Pancreas (tissue), 10 donors: Measurements from ENCODE around the gene AUP1. TPM values are rescaled to one million over a fixed set of nuclear protein-coding genes. Genes with fewer than 3 reads are reported as not detected.

ENCODE experiments used
- ATAC-seq, 4 donors: fragments of 200-7000 bp; cut with Tn5 transposase; one replicate each; pipeline versions ENCODE4 v1.8.0 to v1.9.1; 2020; ENCODE audit warnings: mild to moderate bottlenecking in 4 of 4, moderate library complexity in 4 of 4
- DNase-seq, 6 donors: peaks; one replicate each; pipeline ENCODE4 v3.0.0-alpha.2; 2020
- FAIRE-seq: peaks from 2 replicates; lab custom pipeline; 2012; peaks lifted over from hg19 to GRCh38; lab: Jason Lieb, UNC
- H3K27ac ChIP-seq, 4 donors: fragments of 200-600 bp; sonication (generic); 1 replicate in 3 of 4; 2 replicates in 1 of 4; pipeline versions ENCODE4 v1.5.0 to v1.8.0; 2020
- H3K27me3 ChIP-seq, 4 donors: fragments of 200-600 bp; one replicate each; pipeline ENCODE4 v1.8.0; 2021
- H3K36me3 ChIP-seq, 3 donors: fragments of 200-600 bp; sonication (generic) in 1 of 3; one replicate each; pipeline versions ENCODE4 v1.5.0 to v1.8.0; 2020 to 2021
- H3K4me1 ChIP-seq, 3 donors: fragments of 200-600 bp; one replicate each; pipeline ENCODE4 v1.8.0; 2021
- H3K4me3 ChIP-seq, 4 donors: fragments of 200-600 bp; sonication (generic) in 2 of 4; one replicate each; pipeline versions ENCODE4 v1.5.0 to v1.8.0; 2020 to 2021
- H3K9me3 ChIP-seq, 4 donors: fragments of 200-600 bp; one replicate each; pipeline ENCODE4 v1.8.0; 2021
- WGBS, 2 donors: extraction: QIAGEN DNeasy Blood & Tissue Kit; methylation state at CpG; one replicate each; pipeline ENCODE4 v1.1.7; 2013; 5-methylcytosine and 5-hydroxymethylcytosine counted together
- intact Hi-C, 3 donors: fragments of 100-400 bp; cut with DNase I; formaldehyde crosslinking; loops; one replicate each; pipeline versions ENCODE4 v1.11.1 to v1.14.2; 2022
- polyA plus RNA-seq, 2 donors: library from polyadenylated mRNA; stranded (reverse); fragments of 200-250 nt; gene quantifications; one replicate each; pipeline ENCODE4 v1.2.3, GENCODE V29; 2013
- total RNA-seq, 6 donors: library from RNA; stranded (reverse); fragmentation: NEBNext Ultra II Directional in 4 of 6; extraction: Animal tissue kit (Norgen Biotek cat#: 25700) in 4 of 6; gene quantifications; one replicate each; pipeline versions ENCODE4 v1.2.1 to v1.2.4, GENCODE V29; 2021 to 2023
- TF ChIP-seq, protein P1 (sequence below), 4 donors: fragments of 200-600 bp; sonication (generic) in 3 of 4; IDR thresholded peaks; one replicate each; pipeline versions ENCODE4 v1.5.0 to v1.8.0; 2021; ENCODE audit warnings: antibody characterized with exemption in 4 of 4
- donor health status: healthy with polysubstance abuse.
- donor health status: DM: no; HTN: no; CAD: no; lungs with moderate emphysema.
- donor health status: DM: no; HTN: no; CAD: no.
- donor health status: control.
- donor health status: control.
- donor health status: Bipolar disorder and iron deficiency.
- donor health status: DM: yes; HTN: yes; CAD: no.
- donor health status: DM: no; HTN: no; CAD: no.
- donor health status: DM: no; HTN: no; CAD: no.
- donor health status: DM: yes; HTN: yes; CAD: no.

Gene AUP1
- total and polyA plus RNA-seq, 8 donors: 62.1 to 258 (median 71.8) TPM

GRCh38 chr2:74512744-74513604 lies 16.5 kb downstream of the AUP1 start:
- peak in 1 of 6 donors; percentile 43 for DNase-seq
- ATAC-seq: no peak
- 10 to 12% methylated on average over 35 to 36 of the region's 36 CpGs for WGBS, 2 donors

GRCh38 chr2:74511104-74511989 lies 18.2 kb downstream of the AUP1 start:
- ATAC-seq: no peak
- intact Hi-C loops: no loop called here
- Histone ChIP-seq H3K4me3 (no peak overlapping the region), H3K27ac (no peak overlapping the region), H3K36me3 (no peaks in the 10 kb centered on the region), H3K27me3 (peaks cover 0 to 44% (median 11%) of the 10 kb centered on the region in 4 donors), H3K9me3 (no peaks in the 10 kb centered on the region), H3K4me1 (peaks cover 0 to 14% (median 9%) of the 10 kb centered on the region in 3 donors)
- FAIRE-seq: no peak
- 33 to 42% methylated on average over 11 of the region's 11 CpGs for WGBS, 2 donors
- no peak for DNase-seq
- TF ChIP-seq, protein P1, sequence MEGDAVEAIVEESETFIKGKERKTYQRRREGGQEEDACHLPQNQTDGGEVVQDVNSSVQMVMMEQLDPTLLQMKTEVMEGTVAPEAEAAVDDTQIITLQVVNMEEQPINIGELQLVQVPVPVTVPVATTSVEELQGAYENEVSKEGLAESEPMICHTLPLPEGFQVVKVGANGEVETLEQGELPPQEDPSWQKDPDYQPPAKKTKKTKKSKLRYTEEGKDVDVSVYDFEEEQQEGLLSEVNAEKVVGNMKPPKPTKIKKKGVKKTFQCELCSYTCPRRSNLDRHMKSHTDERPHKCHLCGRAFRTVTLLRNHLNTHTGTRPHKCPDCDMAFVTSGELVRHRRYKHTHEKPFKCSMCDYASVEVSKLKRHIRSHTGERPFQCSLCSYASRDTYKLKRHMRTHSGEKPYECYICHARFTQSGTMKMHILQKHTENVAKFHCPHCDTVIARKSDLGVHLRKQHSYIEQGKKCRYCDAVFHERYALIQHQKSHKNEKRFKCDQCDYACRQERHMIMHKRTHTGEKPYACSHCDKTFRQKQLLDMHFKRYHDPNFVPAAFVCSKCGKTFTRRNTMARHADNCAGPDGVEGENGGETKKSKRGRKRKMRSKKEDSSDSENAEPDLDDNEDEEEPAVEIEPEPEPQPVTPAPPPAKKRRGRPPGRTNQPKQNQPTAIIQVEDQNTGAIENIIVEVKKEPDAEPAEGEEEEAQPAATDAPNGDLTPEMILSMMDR (IDR thresholded peaks at IDR 0.05): no peak

More at GRCh38 chr2:74512744-74513604, 16.5 kb downstream of the AUP1 start:
- Histone ChIP-seq H3K4me1 (peaks cover 0 to 9% (median 4%) of the 10 kb centered on the region in 3 donors), H3K27ac (no peak overlapping the region), H3K27me3 (peaks cover 0 to 58% (median 11%) of the 10 kb centered on the region in 4 donors), H3K4me3 (no peak overlapping the region), H3K9me3 (no peaks in the 10 kb centered on the region), H3K36me3 (no peaks in the 10 kb centered on the region)
- no peak for FAIRE-seq
- TF ChIP-seq, protein P1 (IDR thresholded peaks at IDR 0.05): no peak
- intact Hi-C loops: no loop called here

GRCh38 chr2:74510272-74510671 lies 19.2 kb downstream of the AUP1 start:
- TF ChIP-seq, protein P1 (IDR thresholded peaks at IDR 0.05): no peak
- ATAC-seq (no peak), FAIRE-seq (no peak), DNase-seq (no peak)
- peaks cover 6 to 20% (median 11%) of the 10 kb centered on the region in 3 donors for H3K4me1 ChIP-seq
- H3K36me3 ChIP-seq: no peaks in the 10 kb centered on the region
- 77 to 87% methylated on average over 4 of the region's 4 CpGs for WGBS, 2 donors
- peaks cover 0 to 33% (median 7%) of the 10 kb centered on the region in 4 donors for H3K27me3 ChIP-seq
- H3K27ac ChIP-seq: no peak overlapping the region
- intact Hi-C loops: no loop called here
- no peaks in the 10 kb centered on the region for H3K9me3 ChIP-seq
- H3K4me3 ChIP-seq: no peak overlapping the region

DNA sequence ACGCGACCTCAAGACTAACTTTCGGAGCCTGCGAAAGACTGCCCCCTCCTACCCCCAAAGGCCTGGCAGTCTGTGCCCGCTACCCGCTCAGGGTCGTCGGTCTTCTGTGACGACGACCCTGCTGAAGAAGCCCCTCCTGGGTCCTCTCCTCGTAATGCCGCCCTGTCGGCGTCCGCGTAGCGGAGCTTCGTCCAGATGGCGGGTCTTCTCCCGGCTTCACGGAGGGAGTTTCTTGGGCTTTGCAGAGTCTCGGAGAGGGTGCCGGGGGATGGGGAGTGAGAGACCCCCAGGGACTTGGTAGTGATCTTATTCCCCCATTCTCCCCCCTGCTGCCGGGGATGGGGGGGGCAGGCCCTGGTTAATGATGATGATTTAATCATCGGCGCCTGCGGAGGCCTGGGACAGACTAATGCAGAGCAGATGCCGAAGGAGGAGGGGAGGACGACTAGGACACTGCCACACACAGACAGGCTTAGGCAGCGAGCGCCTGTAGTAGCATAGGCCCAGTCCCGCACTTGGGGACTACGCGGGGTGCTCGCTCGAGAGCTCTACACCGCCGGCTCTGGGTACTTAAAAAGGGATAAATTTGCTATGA lies 21.5 kb downstream of the AUP1 start:
- peaks cover 6 to 29% (median 11%) of the 10 kb centered on the region in 3 donors for H3K4me1 ChIP-seq
- peak overlapping the region; percentile 91 to 98 (median 94) for H3K27ac ChIP-seq
- no peaks in the 10 kb centered on the region for H3K9me3 ChIP-seq
- peaks cover 0 to 11% (median under 1%) of the 10 kb centered on the region in 4 donors for H3K27me3 ChIP-seq
- FAIRE-seq: no peak
- peak overlapping the region; percentile 64 to 89 (median 69) for H3K4me3 ChIP-seq
- ATAC-seq: peak; percentile 16 to 43 (median 27)
- DNase-seq: peak in 3 of 6 donors; percentile 43 to 67 (median 63)
- no peaks in the 10 kb centered on the region for H3K36me3 ChIP-seq
- 7 to 12% methylated on average over 38 of the region's 38 CpGs for WGBS, 2 donors
- intact Hi-C loops: no loop called here
- TF ChIP-seq, protein P1 (IDR thresholded peaks at IDR 0.05): no peak
